ENCODE measurements around the gene SLC23A2.

Gene SLC23A2

GRCh38 chr20:4904127-4904860, 97.0 kb downstream of the SLC23A2 start:
- DNase-seq, result no peak

- no peak for DNase-seq
Observed at GRCh38 chr20:4902788-4903187, 98.5 kb downstream of the SLC23A2 start.

GRCh38 chr20:4901031-4901818, 100.1 kb downstream of the SLC23A2 start:
- DNase-seq, result no peak

GRCh38 chr20:4898282-4899244, 102.7 kb downstream of the SLC23A2 start:
- DNase-seq, result peak in 6 of 51 donors; percentile 22 to 60 (median 39)

GRCh38 chr20:4897600-4897999, 103.7 kb downstream of the SLC23A2 start:
- peak in 6 of 51 donors; percentile 19 to 42 (median 26) for DNase-seq

GRCh38 chr20:4896971-4897497, 104.3 kb downstream of the SLC23A2 start:
- no peak for DNase-seq

- no peak for DNase-seq
Observed at GRCh38 chr20:4896119-4896702, 105.1 kb downstream of the SLC23A2 start.

GRCh38 chr20:4894981-4895381, 106.3 kb downstream of the SLC23A2 start:
- peak in 5 of 51 donors; percentile 23 to 54 (median 24) for DNase-seq

- no peak for DNase-seq
Observed at GRCh38 chr20:4894409-4894808, 106.9 kb downstream of the SLC23A2 start.

- DNase-seq, result no peak
Observed at GRCh38 chr20:4893709-4894108, 107.6 kb downstream of the SLC23A2 start.

- no peak for DNase-seq
Observed at GRCh38 chr20:4891997-4892396, 109.3 kb downstream of the SLC23A2 start.

- no peak for DNase-seq
Observed at GRCh38 chr20:4891190-4891763, 110.0 kb downstream of the SLC23A2 start.

GRCh38 chr20:4889446-4889845, 111.9 kb downstream of the SLC23A2 start:
- no peak for DNase-seq

- DNase-seq, result peak in 1 of 51 donors; percentile 40
Observed at GRCh38 chr20:4887586-4887985, 113.7 kb downstream of the SLC23A2 start.

- DNase-seq, result peak in 7 of 51 donors; percentile 10 to 25 (median 22)
Observed at GRCh38 chr20:4886771-4887527, 114.4 kb downstream of the SLC23A2 start.

- no peak for DNase-seq
Observed at GRCh38 chr20:4885877-4886276, 115.4 kb downstream of the SLC23A2 start.

- DNase-seq, result no peak
Observed at GRCh38 chr20:4883546-4883945, 117.8 kb downstream of the SLC23A2 start.

- DNase-seq, result no peak
Observed at GRCh38 chr20:4883051-4883450, 118.3 kb downstream of the SLC23A2 start.

GRCh38 chr20:4881006-4881730, 120.1 kb downstream of the SLC23A2 start:
- DNase-seq, result no peak
